ENCODE measurements around the gene FITM2.

Gene FITM2

DNA sequence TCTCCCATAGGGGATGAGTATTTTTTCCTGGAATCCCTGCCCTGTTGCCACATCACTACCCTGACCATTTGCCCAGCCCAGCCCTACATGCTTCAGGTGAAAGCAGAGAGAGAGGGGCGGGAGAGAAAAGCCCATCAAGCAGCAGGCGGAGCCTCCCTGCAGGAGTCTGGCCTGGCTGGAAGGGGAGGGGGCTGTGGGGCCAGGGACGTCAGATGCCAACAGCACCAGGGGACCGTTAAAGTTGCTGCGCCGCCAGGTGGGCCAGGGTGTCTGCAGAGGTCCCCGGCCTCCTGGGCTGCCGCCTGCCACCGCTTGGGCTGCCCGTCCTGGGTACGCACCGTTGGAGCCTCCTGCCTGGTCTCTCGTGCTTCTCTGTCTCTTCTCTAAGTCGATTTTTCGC is 25.1 kb upstream of the FITM2 start:
- no peak for TF ChIP-seq FOXP2 (optimal IDR thresholded peaks at IDR 0.05; ENCODE audit: borderline replicate concordance, extremely low read depth, extremely low read length, insufficient read depth)
- no peak for TF ChIP-seq SIN3A (IDR thresholded peaks at IDR 0.05; ENCODE audit: borderline replicate concordance, insufficient read depth, low read length)
- TF ChIP-seq POLR2AphosphoS5 (IDR thresholded peaks at IDR 0.05; ENCODE audit: low read depth, low read length), result no peak
- TF ChIP-seq TAF1 (IDR thresholded peaks at IDR 0.05; ENCODE audit: borderline replicate concordance, insufficient read depth, low read length), result no peak
- TF ChIP-seq, protein P1, sequence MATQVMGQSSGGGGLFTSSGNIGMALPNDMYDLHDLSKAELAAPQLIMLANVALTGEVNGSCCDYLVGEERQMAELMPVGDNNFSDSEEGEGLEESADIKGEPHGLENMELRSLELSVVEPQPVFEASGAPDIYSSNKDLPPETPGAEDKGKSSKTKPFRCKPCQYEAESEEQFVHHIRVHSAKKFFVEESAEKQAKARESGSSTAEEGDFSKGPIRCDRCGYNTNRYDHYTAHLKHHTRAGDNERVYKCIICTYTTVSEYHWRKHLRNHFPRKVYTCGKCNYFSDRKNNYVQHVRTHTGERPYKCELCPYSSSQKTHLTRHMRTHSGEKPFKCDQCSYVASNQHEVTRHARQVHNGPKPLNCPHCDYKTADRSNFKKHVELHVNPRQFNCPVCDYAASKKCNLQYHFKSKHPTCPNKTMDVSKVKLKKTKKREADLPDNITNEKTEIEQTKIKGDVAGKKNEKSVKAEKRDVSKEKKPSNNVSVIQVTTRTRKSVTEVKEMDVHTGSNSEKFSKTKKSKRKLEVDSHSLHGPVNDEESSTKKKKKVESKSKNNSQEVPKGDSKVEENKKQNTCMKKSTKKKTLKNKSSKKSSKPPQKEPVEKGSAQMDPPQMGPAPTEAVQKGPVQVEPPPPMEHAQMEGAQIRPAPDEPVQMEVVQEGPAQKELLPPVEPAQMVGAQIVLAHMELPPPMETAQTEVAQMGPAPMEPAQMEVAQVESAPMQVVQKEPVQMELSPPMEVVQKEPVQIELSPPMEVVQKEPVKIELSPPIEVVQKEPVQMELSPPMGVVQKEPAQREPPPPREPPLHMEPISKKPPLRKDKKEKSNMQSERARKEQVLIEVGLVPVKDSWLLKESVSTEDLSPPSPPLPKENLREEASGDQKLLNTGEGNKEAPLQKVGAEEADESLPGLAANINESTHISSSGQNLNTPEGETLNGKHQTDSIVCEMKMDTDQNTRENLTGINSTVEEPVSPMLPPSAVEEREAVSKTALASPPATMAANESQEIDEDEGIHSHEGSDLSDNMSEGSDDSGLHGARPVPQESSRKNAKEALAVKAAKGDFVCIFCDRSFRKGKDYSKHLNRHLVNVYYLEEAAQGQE (IDR thresholded peaks at IDR 0.05; ENCODE audit: insufficient read depth in 1 of 2, low read depth in 2 of 2, low read length in 2 of 2), result no peak

DNA sequence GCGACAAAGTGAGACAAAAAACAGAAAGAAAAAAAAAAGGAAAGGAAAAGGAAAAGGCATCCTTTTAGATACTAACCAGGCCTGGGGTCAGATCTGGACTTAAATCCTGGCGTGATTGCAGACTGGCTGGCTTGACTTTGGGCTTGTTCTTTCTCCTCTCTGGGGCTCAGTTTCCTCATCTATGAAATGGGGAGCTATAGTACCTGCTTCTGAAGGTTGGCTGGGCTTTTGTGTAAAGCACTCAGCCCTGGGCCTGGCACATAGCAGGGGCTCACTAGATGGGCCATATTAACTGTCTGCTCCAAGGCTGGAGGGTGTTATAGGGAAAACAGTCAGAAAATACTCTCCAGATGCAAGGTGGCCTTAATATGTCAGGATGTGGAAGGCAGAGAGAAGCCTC is 24.7 kb upstream of the FITM2 start:
- TF ChIP-seq TAF1 (IDR thresholded peaks at IDR 0.05; ENCODE audit: borderline replicate concordance, insufficient read depth, low read length) (no peak), POLR2AphosphoS5 (IDR thresholded peaks at IDR 0.05; ENCODE audit: low read depth, low read length) (no peak), SIN3A (IDR thresholded peaks at IDR 0.05; ENCODE audit: borderline replicate concordance, insufficient read depth, low read length) (no peak), FOXP2 (optimal IDR thresholded peaks at IDR 0.05; ENCODE audit: borderline replicate concordance, extremely low read depth, extremely low read length, insufficient read depth) (no peak)
- TF ChIP-seq, protein P1 (IDR thresholded peaks at IDR 0.05; ENCODE audit: insufficient read depth in 1 of 2, low read depth in 2 of 2, low read length in 2 of 2), result no peak

DNA sequence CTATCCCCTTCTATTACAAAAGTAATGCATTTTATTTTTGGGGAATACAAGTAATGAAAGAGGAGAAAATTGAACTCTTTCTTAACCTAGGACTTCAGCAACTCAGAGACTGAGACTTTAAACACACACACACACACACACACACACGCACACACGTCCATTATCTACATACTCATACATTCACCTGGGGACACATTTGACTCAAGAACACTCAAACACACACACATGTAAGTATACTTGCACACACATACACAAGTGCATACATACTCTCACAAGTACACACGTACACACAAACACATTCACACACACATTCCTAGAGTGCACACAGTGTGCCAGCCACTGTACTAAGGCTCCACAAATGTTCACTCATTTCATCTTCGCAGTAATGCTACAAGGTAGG is 23.7 kb upstream of the FITM2 start:
- TF ChIP-seq TAF1 (IDR thresholded peaks at IDR 0.05; ENCODE audit: borderline replicate concordance, insufficient read depth, low read length) (no peak), FOXP2 (optimal IDR thresholded peaks at IDR 0.05; ENCODE audit: borderline replicate concordance, extremely low read depth, extremely low read length, insufficient read depth) (no peak), POLR2AphosphoS5 (IDR thresholded peaks at IDR 0.05; ENCODE audit: low read depth, low read length) (no peak), SIN3A (IDR thresholded peaks at IDR 0.05; ENCODE audit: borderline replicate concordance, insufficient read depth, low read length) (no peak)
- TF ChIP-seq, protein P1 (IDR thresholded peaks at IDR 0.05; ENCODE audit: insufficient read depth in 1 of 2, low read depth in 2 of 2, low read length in 2 of 2), result no peak

DNA sequence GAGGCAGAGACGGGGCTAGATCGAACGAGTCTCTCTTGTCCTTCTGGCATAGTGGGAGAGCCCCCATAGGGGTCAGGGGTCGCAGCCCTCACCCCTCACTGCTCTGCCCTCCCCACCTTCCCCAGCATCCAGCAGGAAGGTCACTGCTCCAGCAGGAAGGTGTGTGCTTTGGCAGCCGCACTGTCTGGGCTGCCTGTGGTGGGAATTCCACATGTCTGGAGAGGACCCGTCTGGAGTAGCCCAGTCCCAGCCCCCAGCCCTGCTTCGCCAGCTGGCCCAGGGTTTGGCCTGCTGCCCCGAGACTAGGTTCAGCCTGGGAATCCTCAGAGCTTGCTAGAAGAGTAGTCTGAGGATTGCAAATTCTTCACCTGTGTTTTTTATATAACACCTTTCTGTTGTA is 23.3 kb upstream of the FITM2 start:
- TF ChIP-seq SIN3A (IDR thresholded peaks at IDR 0.05; ENCODE audit: borderline replicate concordance, insufficient read depth, low read length) (no peak), TAF1 (IDR thresholded peaks at IDR 0.05; ENCODE audit: borderline replicate concordance, insufficient read depth, low read length) (no peak), POLR2AphosphoS5 (IDR thresholded peaks at IDR 0.05; ENCODE audit: low read depth, low read length) (no peak), FOXP2 (optimal IDR thresholded peaks at IDR 0.05; ENCODE audit: borderline replicate concordance, extremely low read depth, extremely low read length, insufficient read depth) (no peak)
- TF ChIP-seq, protein P1 (IDR thresholded peaks at IDR 0.05; ENCODE audit: insufficient read depth in 1 of 2, low read depth in 2 of 2, low read length in 2 of 2), result no peak

DNA sequence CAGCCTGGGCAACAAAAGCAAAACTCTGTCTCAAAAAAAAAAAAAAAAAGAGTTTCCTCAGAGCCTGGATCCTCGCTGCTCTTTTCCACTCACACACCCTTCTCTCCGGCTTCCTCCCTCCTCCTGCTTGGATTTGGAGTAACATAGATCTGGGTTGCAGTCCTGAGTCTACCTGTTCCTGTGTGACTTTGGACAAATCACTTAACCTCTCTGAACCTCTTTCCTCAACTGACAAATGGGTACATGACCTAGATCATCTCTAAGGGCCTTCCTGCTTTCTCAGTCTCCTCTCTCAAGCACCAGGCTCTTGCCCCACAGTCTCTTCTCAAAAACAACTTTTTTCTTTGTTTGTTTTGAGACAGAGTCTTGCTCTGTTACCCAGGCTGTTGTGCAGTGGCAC is 20.2 kb upstream of the FITM2 start:
- TF ChIP-seq, protein P1 (IDR thresholded peaks at IDR 0.05; ENCODE audit: insufficient read depth in 1 of 2, low read depth in 2 of 2, low read length in 2 of 2), result no peak
- TF ChIP-seq TAF1 (IDR thresholded peaks at IDR 0.05; ENCODE audit: borderline replicate concordance, insufficient read depth, low read length) (no peak), SIN3A (IDR thresholded peaks at IDR 0.05; ENCODE audit: borderline replicate concordance, insufficient read depth, low read length) (no peak), POLR2AphosphoS5 (IDR thresholded peaks at IDR 0.05; ENCODE audit: low read depth, low read length) (no peak), FOXP2 (optimal IDR thresholded peaks at IDR 0.05; ENCODE audit: borderline replicate concordance, extremely low read depth, extremely low read length, insufficient read depth) (no peak)

All from PFSK-1 (cell line).